OCI-LY3 (cell line): ENCODE results near the gene WIPF3.

Experiments used
- CTCF ChIP-seq: fragments of 200-600, 300-600 bp; sonication (generic); IDR thresholded peaks from 2 replicates; pipeline ENCODE4 v1.5.1; 2014; ENCODE audit warnings: antibody characterized with exemption, low read length, low read depth
- EZH2phosphoT487 ChIP-seq: fragments of 200-600 bp; shearing (Covaris generic); IDR thresholded peaks from 2 replicates; pipeline ENCODE4 v1.6.1; 2018; ENCODE audit warnings: antibody characterized with exemption, mixed run types, low read depth

- TF ChIP-seq CTCF (no peak), EZH2phosphoT487 (no peak)
These were observed 144.9 kb downstream of the WIPF3 start for GRCh38 chr7:29951206-29951605.
